UCSD-AML1 (cell line): ENCODE measurements around the gene HECTD4.
"Not testable (repeated sequence)": the region's sequence is repeated elsewhere in the genome, so short reads cannot be mapped to it uniquely, and the experiment has no call there.

ENCODE experiments used
- DNase-seq: peaks from one replicate; lab custom pipeline; 2025; ENCODE audit not compliant: unreplicated experiment; lab: John Stamatoyannopoulos, UW

HECTD4 gene

GRCh38 chr12:112406519-112407488, 24.6 kb upstream of the HECTD4 start:
- DNase-seq, result no peak

DNA sequence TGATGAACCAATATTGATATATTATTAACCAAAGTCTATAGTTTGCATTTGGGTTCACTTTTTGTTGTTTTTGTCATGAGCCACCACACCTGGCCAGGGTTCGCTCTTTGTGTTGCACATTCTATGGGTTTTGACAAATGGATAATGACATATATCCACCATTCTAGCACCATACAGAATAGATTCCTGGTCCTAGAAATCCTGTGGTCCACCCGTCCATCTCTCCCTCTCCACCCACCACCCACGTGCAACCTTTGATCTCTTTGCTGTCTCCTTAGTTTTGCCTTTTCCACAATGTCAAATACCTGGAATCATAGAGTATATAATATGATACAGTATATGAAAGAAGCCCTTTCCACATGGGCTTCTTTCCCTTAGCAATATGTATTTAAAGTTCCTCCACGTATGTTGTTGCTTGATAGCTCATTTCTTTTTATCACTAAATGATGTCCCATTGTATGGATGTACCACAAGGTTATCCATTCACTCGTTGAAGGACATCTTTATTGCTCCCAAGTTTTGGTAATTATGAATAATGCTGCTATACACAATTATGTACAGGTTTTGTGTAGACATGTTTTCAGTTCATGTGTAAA, 19.8 kb upstream of the HECTD4 start:
- no peak for DNase-seq

DNA sequence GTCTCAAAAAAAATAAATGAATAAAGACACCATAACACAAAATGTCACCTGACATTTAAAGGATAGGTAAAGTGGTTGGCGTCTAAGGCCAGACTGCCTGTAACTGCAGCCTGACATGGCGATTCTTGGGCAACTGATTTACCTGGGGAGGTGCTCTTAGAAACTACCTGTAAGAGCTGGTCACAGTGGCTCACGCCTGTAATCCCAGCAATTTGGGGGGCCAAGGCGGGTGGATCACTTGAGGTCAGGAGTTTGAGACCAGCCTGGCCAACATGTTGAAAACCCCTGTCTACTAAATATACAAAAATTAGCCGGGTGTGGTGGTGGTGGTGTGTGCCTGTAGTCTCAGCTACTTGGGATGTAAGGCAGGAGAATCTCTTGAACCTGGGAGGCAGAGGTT, 18.8 kb upstream of the HECTD4 start:
- no peak for DNase-seq

DNA sequence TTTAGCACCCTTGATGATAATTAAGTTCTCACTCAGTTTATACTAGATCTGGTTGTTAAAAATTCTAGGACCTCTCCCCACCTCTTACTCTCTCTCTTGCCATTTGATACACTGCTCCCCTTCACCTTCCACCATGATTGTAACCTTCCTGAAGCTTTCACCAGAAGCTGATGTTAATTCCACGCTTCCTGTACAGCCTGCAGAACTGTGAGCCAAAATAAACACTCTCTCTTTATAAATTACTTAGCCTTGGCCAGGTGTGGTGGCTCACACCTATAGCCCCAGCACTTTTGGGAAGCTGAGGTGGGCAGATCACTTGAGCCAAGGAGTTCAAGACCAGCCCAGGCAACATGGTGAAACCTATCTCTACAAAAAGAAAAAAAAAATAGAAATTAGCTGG, 11.1 kb upstream of the HECTD4 start:
- DNase-seq, result no peak

GRCh38 chr12:112389922-112390654, 7.9 kb upstream of the HECTD4 start:
- DNase-seq, result not testable (repeated sequence)

DNA sequence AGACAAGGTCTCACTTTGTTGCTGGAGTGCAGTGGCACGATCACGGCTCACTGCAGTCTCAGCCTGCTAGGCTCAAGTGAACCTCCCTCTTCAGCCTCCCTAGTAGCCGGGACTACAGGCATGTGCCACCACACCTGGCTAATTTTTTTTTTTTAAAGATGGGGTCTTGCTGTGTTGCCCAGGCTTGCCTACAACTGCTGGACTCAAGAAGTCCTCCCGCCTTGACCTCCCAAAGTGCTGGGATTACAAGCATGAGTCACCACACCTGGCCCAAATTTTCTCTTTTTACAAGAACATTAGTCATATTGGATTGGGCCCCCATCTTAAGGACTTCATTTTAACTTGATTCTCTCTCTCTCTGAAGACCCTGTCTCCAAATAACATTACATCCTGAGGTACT, 7.0 kb upstream of the HECTD4 start:
- DNase-seq, result no peak

GRCh38 chr12:112386726-112387125, 4.5 kb upstream of the HECTD4 start:
- no peak for DNase-seq

DNA sequence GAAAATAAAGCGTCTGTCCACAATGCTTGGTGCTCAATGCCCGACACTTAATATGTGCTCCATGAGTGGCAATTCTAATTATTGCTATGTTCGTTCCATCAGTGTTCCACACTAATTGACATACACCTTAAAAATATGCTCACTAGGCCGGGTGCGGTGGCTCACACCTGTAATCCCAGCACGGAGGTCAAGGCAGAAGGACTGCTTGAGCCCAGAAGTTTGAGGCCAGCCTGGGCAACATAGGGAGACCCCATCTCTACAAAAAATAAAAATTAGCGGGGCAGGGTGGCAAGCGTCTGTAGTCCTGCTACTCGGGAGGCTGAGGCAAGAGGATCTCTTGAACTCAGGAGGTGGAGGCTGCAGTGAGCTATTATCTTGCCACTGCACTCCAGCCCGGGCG, 635 bp upstream of the HECTD4 start:
- DNase-seq, result no peak

GRCh38 chr12:112381406-112381882, 787 bp downstream of the HECTD4 start:
- peak; percentile 42 for DNase-seq

DNA sequence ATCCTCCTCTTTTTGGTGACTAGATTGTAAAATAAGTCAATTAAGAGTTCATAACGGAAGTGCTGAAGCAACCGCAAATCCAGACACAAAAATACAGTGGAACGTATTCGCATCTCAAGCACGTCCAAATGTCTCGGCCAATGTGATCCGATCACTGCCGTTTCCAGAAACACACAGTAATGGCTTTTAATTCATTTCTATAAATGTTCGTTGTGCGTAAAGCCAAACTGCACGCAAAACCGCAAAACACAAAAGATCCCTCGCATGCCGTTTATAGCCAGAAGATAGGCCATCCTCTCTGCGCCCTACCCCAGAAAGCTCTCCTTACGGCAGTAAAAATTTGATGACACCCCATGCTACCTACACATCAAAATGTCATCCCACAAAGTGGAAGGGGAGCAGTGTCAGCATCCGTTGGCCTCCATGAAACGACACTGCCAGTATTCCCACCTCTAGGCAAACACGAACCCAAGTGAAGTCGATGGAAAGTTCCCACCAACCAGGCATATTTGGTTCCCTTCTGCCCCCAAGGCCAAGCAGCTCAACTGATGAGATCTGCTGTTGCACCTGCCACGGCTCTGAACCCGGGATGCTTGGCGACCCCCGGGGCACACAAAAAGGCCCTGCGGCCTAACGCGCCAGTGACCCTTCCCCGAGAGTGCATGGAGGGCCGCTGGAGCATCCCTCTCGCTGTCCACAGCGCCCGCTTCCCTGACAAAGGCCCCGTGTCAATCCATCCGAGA, 1.4 kb downstream of the HECTD4 start:
- no peak for DNase-seq

- no peak for DNase-seq
Measured at GRCh38 chr12:112375105-112375504, 7.1 kb downstream of the HECTD4 start.

- no peak for DNase-seq
Measured at GRCh38 chr12:112374166-112374740, 8.0 kb downstream of the HECTD4 start.

GRCh38 chr12:112370868-112371510, 11.2 kb downstream of the HECTD4 start:
- DNase-seq, result no peak

DNA sequence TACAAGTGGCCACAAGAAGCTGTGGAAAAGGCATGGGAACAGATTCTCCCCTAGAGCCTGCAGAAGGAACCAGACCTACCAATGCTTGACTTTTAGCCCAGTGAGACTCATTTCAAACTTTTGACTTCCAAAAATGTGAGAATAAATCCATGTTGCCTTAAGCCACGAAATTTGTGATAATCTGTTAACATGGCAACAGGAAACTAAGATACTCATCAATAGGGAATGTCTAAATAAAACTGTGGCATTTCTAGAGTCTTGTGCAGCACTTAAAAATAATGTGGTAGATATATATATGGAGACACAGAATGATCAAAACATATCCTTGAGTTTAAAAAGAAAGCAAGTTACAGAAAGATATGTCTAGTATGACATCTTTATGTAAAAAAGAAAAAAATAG, 12.0 kb downstream of the HECTD4 start:
- DNase-seq, result no peak

DNA sequence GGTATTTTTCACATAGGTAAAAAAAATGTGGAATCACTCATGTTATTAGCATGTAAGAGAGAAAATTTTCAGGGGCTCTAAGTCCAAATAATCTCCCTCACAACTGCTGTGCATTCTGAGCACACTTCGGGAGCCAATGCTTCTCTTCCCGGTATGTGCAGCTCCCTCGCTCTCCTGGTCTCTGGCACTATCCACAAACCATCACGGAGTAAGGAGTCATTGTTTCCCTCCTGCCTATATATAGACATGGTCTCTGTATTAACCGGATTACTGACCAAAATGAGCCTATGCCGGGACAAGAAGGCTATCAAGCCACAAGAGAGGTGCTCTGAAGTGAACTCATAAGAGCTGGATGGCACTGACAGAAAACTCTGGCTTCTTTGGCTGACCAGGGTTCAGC, 13.4 kb downstream of the HECTD4 start:
- no peak for DNase-seq

GRCh38 chr12:112367965-112368364, 14.3 kb downstream of the HECTD4 start:
- DNase-seq, result no peak

- DNase-seq, result no peak
Measured at GRCh38 chr12:112362310-112362709, 19.9 kb downstream of the HECTD4 start.

- no peak for DNase-seq
Measured at GRCh38 chr12:112361271-112361670, 21.0 kb downstream of the HECTD4 start.

- no peak for DNase-seq
Measured at GRCh38 chr12:112359290-112359689, 22.9 kb downstream of the HECTD4 start.

- DNase-seq, result no peak
Measured at GRCh38 chr12:112357214-112357613, 25.0 kb downstream of the HECTD4 start.
